Right kidney (tissue), 1 donor: Measurements from ENCODE around the gene TBX4.

Experiments used
- DNase-seq: peaks from one replicate; pipeline ENCODE4 v3.0.0-alpha.2; 2016

The TBX4 gene

GRCh38 chr17:61465550-61466237 lies 13.5 kb downstream of the TBX4 start:
- DNase-seq = no peak

- no peak for DNase-seq
These were observed 14.0 kb downstream of the TBX4 start for GRCh38 chr17:61466246-61466645.

- DNase-seq = peak; percentile 56
These were observed 15.4 kb downstream of the TBX4 start for GRCh38 chr17:61467416-61468262.

- DNase-seq = no peak
These were observed 16.2 kb downstream of the TBX4 start for GRCh38 chr17:61468263-61468907.

- no peak for DNase-seq
These were observed 17.3 kb downstream of the TBX4 start for GRCh38 chr17:61469474-61469873.

GRCh38 chr17:61469949-61470348 lies 17.7 kb downstream of the TBX4 start:
- no peak for DNase-seq

GRCh38 chr17:61470530-61471136 lies 18.4 kb downstream of the TBX4 start:
- DNase-seq = no peak

GRCh38 chr17:61474235-61474927 lies 22.2 kb downstream of the TBX4 start:
- DNase-seq = no peak

GRCh38 chr17:61474934-61475333 lies 22.7 kb downstream of the TBX4 start:
- no peak for DNase-seq

- no peak for DNase-seq
These were observed 23.5 kb downstream of the TBX4 start for GRCh38 chr17:61475726-61476125.

- no peak for DNase-seq
These were observed 24.4 kb downstream of the TBX4 start for GRCh38 chr17:61476476-61477203.

- DNase-seq = no peak
These were observed 25.1 kb downstream of the TBX4 start for GRCh38 chr17:61477204-61477834.

GRCh38 chr17:61478026-61478789 lies 26.0 kb downstream of the TBX4 start:
- no peak for DNase-seq

GRCh38 chr17:61478790-61479492 lies 26.7 kb downstream of the TBX4 start:
- DNase-seq = no peak

GRCh38 chr17:61479493-61480413 lies 27.5 kb downstream of the TBX4 start:
- no peak for DNase-seq

GRCh38 chr17:61480414-61480807 lies 28.2 kb downstream of the TBX4 start:
- DNase-seq = no peak

GRCh38 chr17:61481421-61481820 lies 29.2 kb downstream of the TBX4 start:
- DNase-seq = no peak

- DNase-seq = no peak
These were observed 30.2 kb downstream of the TBX4 start for GRCh38 chr17:61482467-61482866.

GRCh38 chr17:61483778-61484116 lies 31.5 kb downstream of the TBX4 start:
- DNase-seq = no peak
